Sigmoid colon (tissue), 7 donors: ENCODE results near the gene PRDM11. TPM values are rescaled to one million over a fixed set of nuclear protein-coding genes. Genes with fewer than 3 reads are reported as not detected.
"Not testable (repeated sequence)": the region's sequence is repeated elsewhere in the genome, so short reads cannot be mapped to it uniquely, and the experiment has no call there.

ENCODE experiments used
- DNase-seq: peaks from one replicate; pipeline ENCODE4 v3.0.0-alpha.2; 2019
- H3K27ac ChIP-seq, 4 donors: fragments of 200-600 bp; sonication (generic); one replicate each; pipeline ENCODE4 v1.5.1; 2016 to 2019; ENCODE audit warnings: mild to moderate bottlenecking in 1 of 4
- H3K27me3 ChIP-seq, 3 donors: fragments of 200-600 bp; sonication (generic); one replicate each; pipeline ENCODE4 v1.5.1; 2019; ENCODE audit warnings: mild to moderate bottlenecking in 1 of 3
- H3K36me3 ChIP-seq, 4 donors: fragments of 200-600 bp; sonication (generic); one replicate each; pipeline ENCODE4 v1.5.1; 2016 to 2019
- H3K4me1 ChIP-seq, 4 donors: fragments of 200-600 bp; sonication (generic); one replicate each; pipeline ENCODE4 v1.5.1; 2017 to 2019
- H3K4me3 ChIP-seq, 4 donors: fragments of 200-600 bp; sonication (generic); one replicate each; pipeline ENCODE4 v1.5.1; 2017 to 2019; ENCODE audit warnings: mild to moderate bottlenecking in 2 of 4, moderate library complexity in 1 of 4
- H3K9me3 ChIP-seq, 4 donors: fragments of 200-600 bp in 3 of 4; sonication (generic) in 3 of 4; one replicate each; pipeline versions ENCODE4 v1.5.1 to v1.6.1; 2013 to 2019
- EP300 ChIP-seq, 4 donors: sonication (generic); formaldehyde crosslinking; IDR thresholded peaks; one replicate each; pipeline ENCODE4 v1.6.1; 2017; ENCODE audit warnings: antibody characterized with exemption in 4 of 4
- POLR2A ChIP-seq, 2 donors: fragments of 450-650 bp; IDR thresholded peaks; one replicate each; pipeline ENCODE4 v1.6.1; 2016; ENCODE audit warnings: antibody characterized with exemption in 2 of 2, mild to moderate bottlenecking in 2 of 2, moderate library complexity in 2 of 2
- POLR2AphosphoS5 ChIP-seq, 4 donors: sonication (generic); formaldehyde crosslinking; IDR thresholded peaks; one replicate each; pipeline ENCODE4 v1.6.1; 2017; ENCODE audit warnings: antibody characterized with exemption in 4 of 4
- WGBS, 2 donors: extraction: QIAGEN DNeasy Blood & Tissue Kit; methylation state at CpG; one replicate each; pipeline ENCODE4 v1.1.7; 2013; 5-methylcytosine and 5-hydroxymethylcytosine counted together
- intact Hi-C: fragments of 100-400 bp; cut with DNase I; formaldehyde crosslinking; loops from one replicate; pipeline ENCODE4 v1.15.1; 2023
- polyA plus RNA-seq, 3 donors: library from polyadenylated mRNA; stranded (reverse); fragments of 200-250 nt; gene quantifications; one replicate each; pipeline ENCODE4 v1.2.3, GENCODE V29; 2013
- total RNA-seq, 4 donors: library from RNA; depleted of rRNA; stranded (reverse); fragments of >200 nt; gene quantifications; one replicate each; pipeline ENCODE4 v1.1.0, GENCODE V29; 2016
- TF ChIP-seq, protein P1 (sequence below), 4 experiments: fragments of 450-650 bp in 3 of 4; fragments of 200-600 bp in 1 of 4; IDR thresholded peaks; one replicate each; pipeline ENCODE4 v1.5.1; 2016 to 2019; ENCODE audit warnings: antibody characterized with exemption in 4 of 4, mild to moderate bottlenecking in 3 of 4, moderate library complexity in 2 of 4
- donor health status: healthy with polysubstance abuse.
- donor health status: Bipolar disorder and iron deficiency.
- donor health status: healthy.

The PRDM11 gene
- total and polyA plus RNA-seq, 7 donors, result 0.92 to 23.2 (median 12.7) TPM

DNA sequence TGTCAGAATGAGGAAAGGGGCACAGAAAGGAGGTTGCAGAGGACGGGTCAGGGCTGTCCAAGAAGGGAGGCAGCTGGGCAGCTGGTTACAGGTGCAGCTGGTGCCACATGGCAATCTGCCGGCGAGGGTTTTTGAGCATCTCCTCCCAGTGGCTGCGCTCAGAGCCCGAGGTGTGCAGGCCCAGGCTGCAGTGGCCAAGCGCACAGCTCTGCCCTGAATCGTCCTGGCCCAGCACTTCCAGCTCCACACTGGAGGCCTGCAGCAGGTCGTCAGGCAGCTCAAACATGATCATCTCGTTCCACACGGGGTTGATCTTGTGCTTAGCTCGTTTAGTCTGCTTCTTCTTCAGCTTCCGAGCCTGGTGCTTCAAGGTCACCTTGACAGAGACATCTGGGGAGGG lies 97.5 kb downstream of the PRDM11 start:
- Histone ChIP-seq H3K27me3 (no peaks in the 10 kb centered on the region), H3K4me1 (no peaks in the 10 kb centered on the region), H3K36me3 (no peaks in the 10 kb centered on the region), H3K27ac (no peak overlapping the region), H3K4me3 (no peak overlapping the region), H3K9me3 (no peaks in the 10 kb centered on the region)
- intact Hi-C loops, result no loop called here
- peak; percentile 57 for DNase-seq
- 88 to 89% methylated on average over 12 of the region's 12 CpGs for WGBS, 2 donors
- TF ChIP-seq EP300 (IDR thresholded peaks at IDR 0.05) (no peak), POLR2A (IDR thresholded peaks at IDR 0.05) (no peak), POLR2AphosphoS5 (IDR thresholded peaks at IDR 0.05) (no peak)
- TF ChIP-seq, protein P1, sequence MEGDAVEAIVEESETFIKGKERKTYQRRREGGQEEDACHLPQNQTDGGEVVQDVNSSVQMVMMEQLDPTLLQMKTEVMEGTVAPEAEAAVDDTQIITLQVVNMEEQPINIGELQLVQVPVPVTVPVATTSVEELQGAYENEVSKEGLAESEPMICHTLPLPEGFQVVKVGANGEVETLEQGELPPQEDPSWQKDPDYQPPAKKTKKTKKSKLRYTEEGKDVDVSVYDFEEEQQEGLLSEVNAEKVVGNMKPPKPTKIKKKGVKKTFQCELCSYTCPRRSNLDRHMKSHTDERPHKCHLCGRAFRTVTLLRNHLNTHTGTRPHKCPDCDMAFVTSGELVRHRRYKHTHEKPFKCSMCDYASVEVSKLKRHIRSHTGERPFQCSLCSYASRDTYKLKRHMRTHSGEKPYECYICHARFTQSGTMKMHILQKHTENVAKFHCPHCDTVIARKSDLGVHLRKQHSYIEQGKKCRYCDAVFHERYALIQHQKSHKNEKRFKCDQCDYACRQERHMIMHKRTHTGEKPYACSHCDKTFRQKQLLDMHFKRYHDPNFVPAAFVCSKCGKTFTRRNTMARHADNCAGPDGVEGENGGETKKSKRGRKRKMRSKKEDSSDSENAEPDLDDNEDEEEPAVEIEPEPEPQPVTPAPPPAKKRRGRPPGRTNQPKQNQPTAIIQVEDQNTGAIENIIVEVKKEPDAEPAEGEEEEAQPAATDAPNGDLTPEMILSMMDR (IDR thresholded peaks at IDR 0.05), result no peak

- H3K27me3 ChIP-seq, result no peaks in the 10 kb centered on the region
- no peak overlapping the region for H3K4me3 ChIP-seq
- no peaks in the 10 kb centered on the region for H3K4me1 ChIP-seq
- intact Hi-C loops, result no loop called here
- no peak for DNase-seq
- no peaks in the 10 kb centered on the region for H3K36me3 ChIP-seq
- no peaks in the 10 kb centered on the region for H3K9me3 ChIP-seq
- 63 to 79% methylated on average over 8 of the region's 8 CpGs for WGBS, 2 donors
- TF ChIP-seq POLR2A (IDR thresholded peaks at IDR 0.05) (no peak), EP300 (IDR thresholded peaks at IDR 0.05) (no peak), POLR2AphosphoS5 (IDR thresholded peaks at IDR 0.05) (no peak)
- H3K27ac ChIP-seq, result no peak overlapping the region
These were observed 99.0 kb downstream of the PRDM11 start for GRCh38 chr11:45245218-45246045.

- Histone ChIP-seq H3K9me3 (no peaks in the 10 kb centered on the region), H3K36me3 (no peaks in the 10 kb centered on the region), H3K27ac (no peak overlapping the region), H3K4me1 (no peaks in the 10 kb centered on the region), H3K4me3 (no peak overlapping the region), H3K27me3 (no peaks in the 10 kb centered on the region)
- intact Hi-C loops, result no loop called here
- DNase-seq, result peak; percentile 39
- TF ChIP-seq POLR2A (IDR thresholded peaks at IDR 0.05) (no peak), EP300 (IDR thresholded peaks at IDR 0.05) (no peak), POLR2AphosphoS5 (IDR thresholded peaks at IDR 0.05) (no peak)
- TF ChIP-seq, protein P1 (IDR thresholded peaks at IDR 0.05), result no peak
- WGBS, 2 donors, result 96% methylated on average over 8 of the region's 8 CpGs
These were observed 99.8 kb downstream of the PRDM11 start for GRCh38 chr11:45246241-45246640.

- DNase-seq, result peak; percentile 20
- Histone ChIP-seq H3K9me3 (no peaks in the 10 kb centered on the region), H3K36me3 (no peaks in the 10 kb centered on the region), H3K4me3 (no peak overlapping the region), H3K27me3 (no peaks in the 10 kb centered on the region), H3K4me1 (no peaks in the 10 kb centered on the region), H3K27ac (no peak overlapping the region)
- TF ChIP-seq, protein P1 (IDR thresholded peaks at IDR 0.05), result no peak
- WGBS, 2 donors, result 60 to 65% methylated on average over 2 of the region's 2 CpGs
- intact Hi-C loops, result no loop called here
These were observed 101.0 kb downstream of the PRDM11 start for GRCh38 chr11:45247433-45247832.

DNA sequence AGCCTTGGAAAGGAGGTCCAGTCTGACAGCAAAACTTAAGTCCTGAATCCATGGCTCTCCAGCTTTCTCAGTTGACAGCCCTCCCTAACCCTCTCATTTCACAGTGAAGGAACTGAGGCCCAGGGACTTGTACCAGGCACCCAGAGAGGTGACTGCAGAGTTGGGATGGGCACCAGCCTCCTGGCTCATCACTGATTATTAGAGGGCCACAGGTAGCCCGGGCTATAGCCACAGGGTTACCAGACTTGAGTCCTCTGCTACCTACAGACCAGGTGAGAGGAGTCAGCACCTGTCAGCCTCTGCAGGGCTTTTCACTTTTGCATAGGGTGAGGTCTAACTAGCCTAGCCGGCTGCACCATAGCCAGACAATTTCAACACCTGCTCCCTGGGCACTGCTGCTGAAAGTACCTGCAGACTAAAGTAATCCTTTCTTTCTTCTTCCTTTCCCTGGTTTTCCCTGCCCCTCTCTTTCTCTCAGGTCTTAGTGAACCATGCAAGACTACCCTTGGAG lies 102.1 kb downstream of the PRDM11 start:
- no peaks in the 10 kb centered on the region for H3K4me1 ChIP-seq
- intact Hi-C loops, result no loop called here
- TF ChIP-seq POLR2A (IDR thresholded peaks at IDR 0.05) (no peak), POLR2AphosphoS5 (IDR thresholded peaks at IDR 0.05) (no peak), EP300 (IDR thresholded peaks at IDR 0.05) (no peak)
- TF ChIP-seq, protein P1 (IDR thresholded peaks at IDR 0.05), result no peak
- H3K36me3 ChIP-seq, result no peaks in the 10 kb centered on the region
- no peaks in the 10 kb centered on the region for H3K9me3 ChIP-seq
- no peak overlapping the region for H3K27ac ChIP-seq
- 63 to 83% methylated on average over 2 of the region's 2 CpGs for WGBS, 2 donors
- H3K27me3 ChIP-seq, result no peaks in the 10 kb centered on the region
- DNase-seq, result no peak
- no peak overlapping the region for H3K4me3 ChIP-seq

DNA sequence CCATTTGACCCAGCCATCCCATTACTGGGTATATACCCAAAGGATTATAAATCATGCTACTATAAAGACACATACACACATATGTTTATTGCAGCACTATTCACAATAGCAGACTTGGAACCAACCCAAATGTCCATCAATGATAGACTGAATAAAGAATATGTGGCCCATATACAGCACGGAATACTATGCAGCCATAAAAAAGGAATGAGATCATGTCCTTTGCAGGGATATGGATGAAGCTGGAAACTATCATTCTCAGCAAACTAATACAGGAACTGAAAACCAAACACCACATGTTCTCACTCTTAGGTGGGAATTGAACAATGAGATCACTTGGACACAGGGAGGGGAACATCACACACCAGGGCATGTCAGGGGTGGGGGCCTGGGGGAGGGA lies 102.9 kb downstream of the PRDM11 start:
- DNase-seq, H3K9me3 ChIP-seq, intact Hi-C loops, H3K27me3 ChIP-seq, H3K27ac ChIP-seq, H3K36me3 ChIP-seq, H3K4me1 ChIP-seq, H3K4me3 ChIP-seq: not testable (repeated sequence)
- WGBS, 2 donors, result 77 to 86% methylated on average over 1 of the region's 1 CpG
